IPS DF 19.7 (cell line): ENCODE results near the gene IL1RL1.

Experiments used
- DNase-seq: peaks from one replicate; pipeline ENCODE4 v3.0.0-alpha.2; 2013; ENCODE audit warnings: low read depth, low spot score

Gene IL1RL1

GRCh38 chr2:102367331-102367971, 56.1 kb downstream of the IL1RL1 start:
- no peak for DNase-seq

GRCh38 chr2:102368461-102369109, 57.2 kb downstream of the IL1RL1 start:
- DNase-seq = no peak

GRCh38 chr2:102369866-102370265, 58.5 kb downstream of the IL1RL1 start:
- DNase-seq = no peak

- no peak for DNase-seq
Measured at GRCh38 chr2:102376052-102376591, 64.8 kb downstream of the IL1RL1 start.

GRCh38 chr2:102383722-102384121, 72.4 kb downstream of the IL1RL1 start:
- no peak for DNase-seq

- no peak for DNase-seq
Measured at GRCh38 chr2:102385522-102385921, 74.2 kb downstream of the IL1RL1 start.

- DNase-seq = no peak
Measured at GRCh38 chr2:102386004-102386403, 74.6 kb downstream of the IL1RL1 start.

- DNase-seq = no peak
Measured at GRCh38 chr2:102386867-102387541, 75.6 kb downstream of the IL1RL1 start.

GRCh38 chr2:102387763-102388546, 76.6 kb downstream of the IL1RL1 start:
- no peak for DNase-seq

GRCh38 chr2:102391565-102391964, 80.2 kb downstream of the IL1RL1 start:
- no peak for DNase-seq

- DNase-seq = no peak
Measured at GRCh38 chr2:102392096-102392495, 80.7 kb downstream of the IL1RL1 start.

GRCh38 chr2:102392942-102393341, 81.6 kb downstream of the IL1RL1 start:
- DNase-seq = no peak

- no peak for DNase-seq
Measured at GRCh38 chr2:102396012-102396411, 84.6 kb downstream of the IL1RL1 start.

- DNase-seq = no peak
Measured at GRCh38 chr2:102397209-102397608, 85.8 kb downstream of the IL1RL1 start.

GRCh38 chr2:102399499-102400141, 88.3 kb downstream of the IL1RL1 start:
- DNase-seq = no peak

GRCh38 chr2:102401456-102401855, 90.1 kb downstream of the IL1RL1 start:
- no peak for DNase-seq
